Breast epithelium (tissue), 4 donors: Measurements from ENCODE around the gene JOSD2. TPM values are rescaled to one million over a fixed set of nuclear protein-coding genes. Genes with fewer than 3 reads are reported as not detected.

ENCODE experiments used
- DNase-seq, 2 donors: peaks; one replicate each; pipeline ENCODE4 v3.0.0-alpha.2; 2019; ENCODE audit warnings: low spot score in 2 of 2
- H3K27ac ChIP-seq, 2 donors: fragments of 200-600 bp; sonication (generic) in 1 of 2; one replicate each; pipeline ENCODE4 v1.5.1; 2016 to 2019; ENCODE audit warnings: mild to moderate bottlenecking in 1 of 2
- H3K27me3 ChIP-seq, 2 donors: fragments of 200-600 bp; sonication (generic) in 1 of 2; one replicate each; pipeline versions ENCODE4 v1.5.1 to v1.6.0; 2017 to 2019; ENCODE audit warnings: control low read depth in 1 of 2, mild to moderate bottlenecking in 1 of 2
- H3K36me3 ChIP-seq: fragments of 200-600 bp; one replicate; pipeline ENCODE4 v1.5.1; 2019
- H3K4me1 ChIP-seq, 2 donors: fragments of 200-600 bp; sonication (generic); one replicate each; pipeline ENCODE4 v1.5.1; 2016 to 2019; ENCODE audit warnings: control low read depth in 1 of 2
- H3K4me3 ChIP-seq, 3 donors: fragments of 200-600 bp; sonication (generic); 1 replicate in 2 of 3; 2 replicates in 1 of 3; pipeline ENCODE4 v1.5.1; 2016 to 2019; ENCODE audit warnings: mild to moderate bottlenecking in 3 of 3, moderate library complexity in 2 of 3
- H3K9me3 ChIP-seq, 2 donors: fragments of 200-600 bp; sonication (generic) in 1 of 2; one replicate each; pipeline ENCODE4 v1.5.1; 2016 to 2019; ENCODE audit warnings: control low read depth in 1 of 2
- POLR2A ChIP-seq: fragments of 450-650 bp; IDR thresholded peaks from one replicate; pipeline ENCODE4 v1.6.1; 2016; ENCODE audit warnings: antibody characterized with exemption, mild to moderate bottlenecking, moderate library complexity
- POLR2AphosphoS5 ChIP-seq, 3 donors: sonication (generic); formaldehyde crosslinking; IDR thresholded peaks; one replicate each; pipeline ENCODE4 v1.6.1; 2017; ENCODE audit warnings: antibody characterized with exemption in 3 of 3
- intact Hi-C: fragments of 100-400 bp; cut with DNase I; formaldehyde crosslinking; loops from one replicate; pipeline ENCODE4 v1.15.1; 2023; ENCODE audit warnings: low total_unique reads
- total RNA-seq, 3 donors: library from RNA; depleted of rRNA; stranded (reverse); fragments of >200 nt; gene quantifications; one replicate each; pipeline ENCODE4 v1.1.0, GENCODE V29; 2016
- TF ChIP-seq, protein P1 (sequence below), 3 donors: fragments of 450-650 bp; IDR thresholded peaks; one replicate each; pipeline ENCODE4 v1.5.1; 2016 to 2017; ENCODE audit warnings: antibody characterized with exemption in 3 of 3, mild to moderate bottlenecking in 3 of 3, moderate library complexity in 3 of 3

Gene JOSD2
- total RNA-seq, 3 donors from 2014 or later = 14.7 to 26.7 (median 20.3) TPM

DNA sequence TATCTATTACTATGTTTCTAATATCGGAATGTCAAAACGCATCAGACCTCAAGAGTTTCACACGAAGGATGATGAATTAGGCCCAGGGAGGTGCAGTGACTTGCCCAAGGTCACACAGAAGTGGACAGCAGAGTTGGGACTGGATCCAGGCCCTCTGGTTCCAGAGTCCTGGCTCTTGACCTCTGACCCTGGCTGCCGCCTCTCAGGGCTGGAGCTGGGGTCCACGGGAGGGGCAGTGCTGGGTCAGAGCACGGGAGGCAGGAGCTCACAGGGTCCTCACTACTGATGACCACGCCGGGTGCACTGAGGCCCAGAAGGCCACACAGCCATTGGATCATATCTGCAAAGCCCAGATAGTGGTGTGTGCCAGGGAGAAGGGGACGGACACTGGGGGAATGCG is 11.9 kb upstream of the JOSD2 start:
- no peak overlapping the region for H3K4me3 ChIP-seq
- no peaks in the 10 kb centered on the region for H3K36me3 ChIP-seq
- H3K27me3 ChIP-seq = no peaks in the 10 kb centered on the region
- intact Hi-C loops = no loop called here
- TF ChIP-seq, protein P1, sequence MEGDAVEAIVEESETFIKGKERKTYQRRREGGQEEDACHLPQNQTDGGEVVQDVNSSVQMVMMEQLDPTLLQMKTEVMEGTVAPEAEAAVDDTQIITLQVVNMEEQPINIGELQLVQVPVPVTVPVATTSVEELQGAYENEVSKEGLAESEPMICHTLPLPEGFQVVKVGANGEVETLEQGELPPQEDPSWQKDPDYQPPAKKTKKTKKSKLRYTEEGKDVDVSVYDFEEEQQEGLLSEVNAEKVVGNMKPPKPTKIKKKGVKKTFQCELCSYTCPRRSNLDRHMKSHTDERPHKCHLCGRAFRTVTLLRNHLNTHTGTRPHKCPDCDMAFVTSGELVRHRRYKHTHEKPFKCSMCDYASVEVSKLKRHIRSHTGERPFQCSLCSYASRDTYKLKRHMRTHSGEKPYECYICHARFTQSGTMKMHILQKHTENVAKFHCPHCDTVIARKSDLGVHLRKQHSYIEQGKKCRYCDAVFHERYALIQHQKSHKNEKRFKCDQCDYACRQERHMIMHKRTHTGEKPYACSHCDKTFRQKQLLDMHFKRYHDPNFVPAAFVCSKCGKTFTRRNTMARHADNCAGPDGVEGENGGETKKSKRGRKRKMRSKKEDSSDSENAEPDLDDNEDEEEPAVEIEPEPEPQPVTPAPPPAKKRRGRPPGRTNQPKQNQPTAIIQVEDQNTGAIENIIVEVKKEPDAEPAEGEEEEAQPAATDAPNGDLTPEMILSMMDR (IDR thresholded peaks at IDR 0.05) = no peak
- TF ChIP-seq POLR2A = no peak
- TF ChIP-seq POLR2AphosphoS5 (IDR thresholded peaks at IDR 0.05) = no peak
- H3K27ac ChIP-seq = no peak overlapping the region
- no peaks in the 10 kb centered on the region for H3K4me1 ChIP-seq
- H3K9me3 ChIP-seq = no peaks in the 10 kb centered on the region
- DNase-seq = no peak

DNA sequence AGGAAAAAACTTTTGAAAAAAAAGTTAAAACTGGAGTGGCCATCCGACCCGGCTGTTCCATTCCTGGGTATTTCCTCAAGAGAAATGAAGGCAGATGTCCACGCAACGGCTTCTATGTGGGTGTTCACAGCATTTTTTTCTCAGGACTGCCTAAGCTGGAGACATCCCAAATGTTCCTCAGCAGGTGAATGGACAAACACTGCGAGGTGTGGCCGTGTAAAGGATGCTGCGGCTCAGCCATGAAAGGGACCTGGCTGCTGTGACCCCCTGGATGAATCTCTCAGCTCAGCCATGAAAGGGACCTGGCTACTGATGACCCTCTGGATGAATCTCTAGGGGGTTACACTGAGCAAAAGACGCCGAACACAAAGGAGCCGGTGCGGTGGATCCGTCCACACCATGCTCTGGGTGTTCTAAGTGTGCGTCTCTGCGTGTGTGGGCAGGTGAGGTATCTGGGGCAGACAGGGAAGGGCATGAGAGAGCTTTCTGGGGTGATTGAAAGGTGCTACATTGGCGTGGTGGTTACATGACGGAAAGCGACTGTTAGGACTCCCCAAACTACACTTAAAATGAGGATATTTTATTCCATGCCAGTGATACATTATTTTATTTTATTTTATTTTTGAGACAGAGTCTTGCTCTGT is 10.0 kb upstream of the JOSD2 start:
- DNase-seq = no peak
- H3K27me3 ChIP-seq = peaks cover 0 to 8% of the 10 kb centered on the region in 2 donors
- no peaks in the 10 kb centered on the region for H3K9me3 ChIP-seq
- TF ChIP-seq POLR2AphosphoS5 (IDR thresholded peaks at IDR 0.05) = no peak
- no peak for TF ChIP-seq POLR2A
- TF ChIP-seq, protein P1 (IDR thresholded peaks at IDR 0.05) = no peak
- no peak overlapping the region for H3K4me3 ChIP-seq
- H3K36me3 ChIP-seq = no peaks in the 10 kb centered on the region
- H3K4me1 ChIP-seq = no peaks in the 10 kb centered on the region
- no peak overlapping the region for H3K27ac ChIP-seq
- intact Hi-C loops = no loop called here

DNA sequence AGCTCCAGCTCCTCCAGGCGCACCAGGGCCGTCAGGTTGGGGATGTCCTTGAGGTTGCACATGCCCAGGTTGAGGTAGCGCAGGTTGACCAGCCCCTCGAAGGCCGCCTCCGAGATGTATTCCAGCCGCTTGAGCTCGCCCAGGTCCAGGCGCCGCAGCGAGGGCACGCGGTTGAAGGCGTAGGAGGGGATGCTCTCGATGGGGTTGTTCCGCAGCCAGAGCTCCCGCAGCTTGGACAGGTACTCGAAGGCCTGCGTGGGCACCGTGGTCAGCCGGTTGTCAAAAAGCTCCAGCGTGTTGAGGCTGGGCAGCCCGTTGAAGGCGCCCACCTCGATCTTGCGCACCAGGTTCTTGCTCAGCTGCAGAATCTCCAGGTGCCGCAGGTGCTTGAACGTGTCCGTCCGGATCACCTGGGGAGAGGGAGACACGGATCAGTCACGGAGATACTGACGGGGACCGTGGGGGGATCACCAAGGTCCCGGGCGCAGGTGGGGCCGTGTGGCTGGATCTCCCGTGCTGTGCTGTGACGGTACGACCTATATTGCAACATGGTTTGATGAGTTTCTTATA is 8.1 kb upstream of the JOSD2 start:
- DNase-seq = no peak
- TF ChIP-seq POLR2AphosphoS5 (IDR thresholded peaks at IDR 0.05) (no peak), POLR2A (no peak)
- TF ChIP-seq, protein P1 (IDR thresholded peaks at IDR 0.05) = no peak
- Histone ChIP-seq H3K27me3 (peaks cover 0 to 23% of the 10 kb centered on the region in 2 donors), H3K9me3 (no peaks in the 10 kb centered on the region), H3K36me3 (no peaks in the 10 kb centered on the region), H3K4me3 (no peak overlapping the region), H3K27ac (no peak overlapping the region), H3K4me1 (no peaks in the 10 kb centered on the region)
- intact Hi-C loops = no loop called here

DNA sequence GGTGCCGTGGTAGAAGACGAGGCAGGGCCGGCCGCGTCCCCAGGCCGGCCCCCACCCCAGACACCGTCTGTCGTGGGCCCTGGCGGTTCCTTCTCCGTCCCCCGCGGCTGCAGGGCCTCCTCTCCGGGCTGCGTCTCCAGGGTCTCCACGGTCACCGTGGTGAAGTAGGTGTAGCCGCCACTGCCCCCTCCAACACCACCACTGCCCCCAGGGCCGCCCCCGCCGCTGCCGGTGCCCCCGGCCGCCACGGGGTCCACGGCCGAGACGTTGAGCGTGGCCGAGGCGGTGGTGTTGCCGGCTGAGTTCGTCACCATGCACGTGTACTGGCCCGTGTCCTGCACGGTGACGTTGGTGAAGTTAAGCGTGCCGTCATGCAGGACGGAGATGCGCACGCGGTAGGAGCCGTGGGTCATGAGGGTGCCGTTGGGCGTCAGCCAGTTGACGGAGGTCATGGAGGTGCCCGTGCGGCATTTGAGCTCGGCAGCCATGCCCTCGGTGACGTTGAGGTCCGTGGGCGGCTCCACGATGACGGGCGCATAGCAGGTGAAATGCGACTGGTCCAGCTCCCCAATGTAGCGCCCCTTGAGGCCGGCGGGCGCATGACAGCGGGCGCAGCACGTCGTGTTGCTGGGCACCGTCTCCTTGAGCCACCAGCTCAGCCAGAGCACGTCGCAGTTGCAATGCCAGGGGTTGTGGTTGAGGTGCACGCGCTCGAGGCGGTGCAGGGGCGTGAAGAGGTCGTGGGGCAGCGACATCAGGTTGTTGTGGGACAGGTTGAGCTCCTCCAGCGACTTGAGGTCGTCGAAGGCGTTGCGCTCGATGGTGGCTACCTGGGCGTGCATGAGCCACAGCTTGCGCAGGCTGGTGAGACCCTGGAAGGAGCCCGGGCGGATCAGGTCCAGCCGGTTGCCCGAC is 7.4 kb upstream of the JOSD2 start:
- intact Hi-C loops = no loop called here
- DNase-seq = no peak
- no peaks in the 10 kb centered on the region for H3K9me3 ChIP-seq
- H3K4me1 ChIP-seq = no peaks in the 10 kb centered on the region
- H3K36me3 ChIP-seq = no peaks in the 10 kb centered on the region
- H3K4me3 ChIP-seq = no peak overlapping the region
- H3K27me3 ChIP-seq = peaks cover 0 to 26% of the 10 kb centered on the region in 2 donors
- H3K27ac ChIP-seq = no peak overlapping the region
- TF ChIP-seq, protein P1 (IDR thresholded peaks at IDR 0.05) = no peak
- no peak for TF ChIP-seq POLR2AphosphoS5 (IDR thresholded peaks at IDR 0.05)
- TF ChIP-seq POLR2A = no peak

DNA sequence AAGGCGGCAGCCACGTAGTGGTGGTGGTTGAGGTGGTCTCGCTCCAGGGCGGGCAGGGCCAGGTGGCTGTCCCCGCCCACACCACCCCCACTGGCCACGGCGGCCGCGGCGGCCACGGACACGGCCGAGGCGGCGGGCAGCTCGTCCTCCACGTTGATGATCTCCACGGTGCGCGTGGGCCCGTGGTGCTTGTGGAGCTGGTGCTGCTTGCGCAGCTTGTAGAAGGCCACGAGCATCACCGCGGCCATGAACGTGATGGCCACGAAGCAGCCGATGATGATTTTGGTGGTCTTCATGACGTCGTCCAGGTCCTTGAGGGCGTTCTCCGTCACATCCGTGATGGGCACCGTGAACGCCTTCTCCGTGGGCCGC is 6.7 kb upstream of the JOSD2 start:
- Histone ChIP-seq H3K27me3 (peaks cover 0 to 26% of the 10 kb centered on the region in 2 donors), H3K27ac (no peak overlapping the region), H3K9me3 (no peaks in the 10 kb centered on the region), H3K36me3 (no peaks in the 10 kb centered on the region), H3K4me3 (no peak overlapping the region), H3K4me1 (no peaks in the 10 kb centered on the region)
- DNase-seq = no peak
- TF ChIP-seq POLR2AphosphoS5 (IDR thresholded peaks at IDR 0.05) = no peak
- no peak for TF ChIP-seq POLR2A
- TF ChIP-seq, protein P1 (IDR thresholded peaks at IDR 0.05) = no peak
- intact Hi-C loops = no loop called here
